AG04449 (cell line): ENCODE data around the gene IFITM10.

Experiments
- CTCF ChIA-PET: fragments of 350-600 bp; formaldehyde crosslinking; extraction: SDS; loops from one replicate; lab custom pipeline; 2021; ENCODE audit warnings: antibody characterized with exemption; lab: Yijun Ruan, JAX
- POLR2A ChIA-PET: fragments of 400-600, 350-600 bp; formaldehyde crosslinking; extraction: SDS; loops from one replicate; lab custom pipeline; 2020; ENCODE audit warnings: antibody characterized with exemption, inconsistent platforms; lab: Yijun Ruan, JAX
- DNase-seq: peaks from one replicate; pipeline ENCODE4 v3.0.0-alpha.2; 2010; ENCODE audit warnings: low read depth, low spot score
- H3K4me3 ChIP-seq: 2 replicates; pipeline ENCODE4 v1.5.1; 2011; ENCODE audit warnings: low read depth, mild to moderate bottlenecking, control low read depth, low read length
- TF ChIP-seq, protein P1 (sequence below): IDR thresholded peaks from one replicate; pipeline ENCODE4 v1.5.1; 2011; ENCODE audit warnings: mild to moderate bottlenecking, moderate library complexity, low read length, control low read depth, inconsistent platforms; ENCODE audit not compliant: insufficient read depth; ENCODE audit errors: missing control alignments

Gene IFITM10

DNA sequence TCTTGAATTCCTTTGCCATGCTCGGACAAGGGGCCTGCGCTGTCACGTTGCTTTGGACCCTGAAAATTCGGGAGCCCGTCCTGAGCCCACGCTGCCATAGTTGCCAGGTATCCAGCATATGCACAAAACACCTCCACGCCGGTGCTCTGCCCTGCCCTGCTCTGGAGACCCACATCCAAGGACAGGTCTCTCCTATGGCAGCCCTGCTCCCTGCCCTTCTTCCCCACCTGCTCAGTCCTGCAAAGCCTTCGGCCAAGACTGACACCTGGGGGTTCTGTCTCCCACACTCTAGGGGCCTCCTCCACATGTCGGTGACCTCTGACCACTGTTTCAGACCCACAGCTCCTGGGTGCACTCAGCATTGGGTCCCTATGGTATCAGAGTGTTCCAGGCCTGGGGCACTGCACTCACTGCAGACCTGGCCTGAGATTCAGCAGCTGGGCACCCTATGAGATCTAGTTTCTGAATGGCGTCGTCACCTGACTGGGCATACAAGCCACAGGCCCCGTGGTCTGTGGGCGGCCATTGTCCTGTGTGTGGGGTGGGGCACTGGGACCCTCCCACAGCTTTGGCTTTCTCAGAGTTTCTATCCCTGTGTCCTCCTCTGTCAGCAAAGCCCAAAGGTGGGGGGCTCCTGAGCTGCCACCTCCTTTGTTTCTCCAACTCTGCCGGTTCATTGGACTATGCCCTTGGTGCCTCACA is 55.4 kb downstream of the IFITM10 start:
- POLR2A ChIA-PET, result no interaction called here

GRCh38 chr11:1694064-1694845 is 56.1 kb downstream of the IFITM10 start:
- TF ChIP-seq, protein P1, sequence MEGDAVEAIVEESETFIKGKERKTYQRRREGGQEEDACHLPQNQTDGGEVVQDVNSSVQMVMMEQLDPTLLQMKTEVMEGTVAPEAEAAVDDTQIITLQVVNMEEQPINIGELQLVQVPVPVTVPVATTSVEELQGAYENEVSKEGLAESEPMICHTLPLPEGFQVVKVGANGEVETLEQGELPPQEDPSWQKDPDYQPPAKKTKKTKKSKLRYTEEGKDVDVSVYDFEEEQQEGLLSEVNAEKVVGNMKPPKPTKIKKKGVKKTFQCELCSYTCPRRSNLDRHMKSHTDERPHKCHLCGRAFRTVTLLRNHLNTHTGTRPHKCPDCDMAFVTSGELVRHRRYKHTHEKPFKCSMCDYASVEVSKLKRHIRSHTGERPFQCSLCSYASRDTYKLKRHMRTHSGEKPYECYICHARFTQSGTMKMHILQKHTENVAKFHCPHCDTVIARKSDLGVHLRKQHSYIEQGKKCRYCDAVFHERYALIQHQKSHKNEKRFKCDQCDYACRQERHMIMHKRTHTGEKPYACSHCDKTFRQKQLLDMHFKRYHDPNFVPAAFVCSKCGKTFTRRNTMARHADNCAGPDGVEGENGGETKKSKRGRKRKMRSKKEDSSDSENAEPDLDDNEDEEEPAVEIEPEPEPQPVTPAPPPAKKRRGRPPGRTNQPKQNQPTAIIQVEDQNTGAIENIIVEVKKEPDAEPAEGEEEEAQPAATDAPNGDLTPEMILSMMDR, result peak; percentile 97
- H3K4me3 ChIP-seq, result no peak overlapping the region
- peak; percentile 3 for DNase-seq
- ChIA-PET POLR2A (interaction anchor here (1.0 kb wide), 1 partner anchor 138 kb away, joined by 7 read pairs; no protein-coding TSS in a partner anchor), CTCF (interaction anchor here (0.7 to 5.8 kb wide), 79 partner anchors 7 to 477 kb away, joined by 3 to 671 read pairs (median 6); partner anchors contain the start of genes H19, IFITM10, MRPL23 and SYT8)

More for the DNA sequence above, 55.4 kb downstream of the IFITM10 start:
- no peak overlapping the region for H3K4me3 ChIP-seq
- TF ChIP-seq, protein P1, result no peak
- CTCF ChIA-PET, result interaction anchor here (1.0 to 5.8 kb wide), 38 partner anchors 7 to 462 kb away, joined by 3 to 671 read pairs (median 17); partner anchors contain the start of genes H19, IFITM10, MRPL23 and SYT8
- DNase-seq, result no peak

- H3K4me3 ChIP-seq, result peak overlapping the region; percentile 43
- TF ChIP-seq, protein P1, result peak; percentile 100
- POLR2A ChIA-PET, result interaction anchor here (1.0 kb wide), 1 partner anchor 139 kb away, joined by 7 read pairs; no protein-coding TSS in a partner anchor
- CTCF ChIA-PET, result interaction anchor here (0.7 to 5.8 kb wide), 82 partner anchors 8 to 478 kb away, joined by 3 to 671 read pairs (median 6); partner anchors contain the start of genes H19, IFITM10, MRPL23 and SYT8
- DNase-seq, result peak; percentile 1
Measured at GRCh38 chr11:1693327-1694063, 56.9 kb downstream of the IFITM10 start.

- no peak overlapping the region for H3K4me3 ChIP-seq
- ChIA-PET POLR2A (no interaction called here), CTCF (interaction anchor here (0.9 to 5.8 kb wide), 50 partner anchors 9 to 464 kb away, joined by 3 to 671 read pairs (median 11); partner anchors contain the start of genes H19, SYT8 and TNNI2)
- no peak for DNase-seq
- TF ChIP-seq, protein P1, result no peak
Measured at GRCh38 chr11:1692708-1693326, 57.6 kb downstream of the IFITM10 start.

- TF ChIP-seq, protein P1, result no peak
- no peak overlapping the region for H3K4me3 ChIP-seq
- no peak for DNase-seq
- ChIA-PET CTCF (interaction anchor here (0.8 to 5.8 kb wide), 26 partner anchors 10 to 465 kb away, joined by 3 to 671 read pairs (median 18); partner anchors contain the start of genes H19 and SYT8), POLR2A (no interaction called here)
Measured at GRCh38 chr11:1691878-1692707, 58.3 kb downstream of the IFITM10 start.
